ENCODE measurements around the gene MAMDC2.

DNA sequence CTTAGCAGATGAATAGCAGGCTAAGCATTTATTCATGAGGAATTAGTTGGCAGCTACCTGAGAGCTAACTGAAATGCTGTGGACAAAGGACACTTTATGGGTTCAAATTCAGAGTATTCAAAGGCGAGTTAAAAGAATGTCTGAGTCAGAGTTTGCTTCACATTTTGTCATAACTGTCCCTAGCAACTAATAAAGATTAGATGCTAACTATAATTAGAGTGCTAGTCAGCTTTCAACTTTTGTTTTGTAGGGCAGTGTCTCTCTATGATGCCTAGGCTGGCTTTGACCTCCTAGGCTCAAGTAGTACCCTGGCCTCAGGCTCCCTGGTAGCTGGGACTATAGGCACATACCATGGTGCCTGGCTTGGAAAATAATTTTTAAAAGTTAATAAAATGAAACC, 219.8 kb downstream of the MAMDC2 start:
- no peak for TF ChIP-seq CTCF (IDR thresholded peaks at IDR 0.05)
- no peak for TF ChIP-seq EP300 (IDR thresholded peaks at IDR 0.05)
- no peak for TF ChIP-seq POLR2A (IDR thresholded peaks at IDR 0.05)
